ENCODE measurements around the gene TLCD1.
"Not testable (repeated sequence)": the region's sequence is repeated elsewhere in the genome, so short reads cannot be mapped to it uniquely, and the experiment has no call there.

TLCD1 gene

GRCh38 chr17:28737770-28738679 lies 12.0 kb upstream of the TLCD1 start:
- POLR2A ChIA-PET (ENCODE audit: low non-redundant PET) = no interaction called here
- TF ChIP-seq CTCF (conservative IDR thresholded peaks at IDR 0.05; ENCODE audit: low read depth) = no peak
- peak overlapping the region; percentile 100 for H3K27ac ChIP-seq
- DNase-seq (ENCODE audit: low spot score) = no peak
- CTCF ChIA-PET = no interaction called here

- POLR2A ChIA-PET (ENCODE audit: low non-redundant PET) = no interaction called here
- CTCF ChIA-PET = no interaction called here
- no peak overlapping the region for H3K27ac ChIP-seq
- no peak for DNase-seq (ENCODE audit: low spot score)
- TF ChIP-seq CTCF (conservative IDR thresholded peaks at IDR 0.05; ENCODE audit: low read depth) = no peak
These were observed 11.3 kb upstream of the TLCD1 start for GRCh38 chr17:28737316-28737715.

GRCh38 chr17:28735913-28736769 lies 10.1 kb upstream of the TLCD1 start:
- POLR2A ChIA-PET (ENCODE audit: low non-redundant PET) = interaction anchor here (1.4 kb wide), 1 partner anchor 16 kb away, joined by 3 read pairs; the partner anchor contains the start of gene RPL23A
- CTCF ChIA-PET = interaction anchor here (0.5 to 1.0 kb wide), 3 partner anchors 9 to 29 kb away, joined by 3 to 5 read pairs (median 4); no protein-coding TSS in a partner anchor

GRCh38 chr17:28735242-28735722 lies 9.2 kb upstream of the TLCD1 start:
- H3K27ac ChIP-seq = peak overlapping the region; percentile 27
- ChIA-PET POLR2A (ENCODE audit: low non-redundant PET) (interaction anchor here (1.4 kb wide), 1 partner anchor 15 kb away, joined by 3 read pairs; the partner anchor contains the start of gene RPL23A), CTCF (interaction anchor here (0.9 to 1.0 kb wide), 2 partner anchors 9 to 15 kb away, joined by 4 to 5 read pairs; no protein-coding TSS in a partner anchor)
- no peak for DNase-seq (ENCODE audit: low spot score)
- no peak for TF ChIP-seq CTCF (conservative IDR thresholded peaks at IDR 0.05; ENCODE audit: low read depth)

More at GRCh38 chr17:28735913-28736769, 10.1 kb upstream of the TLCD1 start:
- H3K27ac ChIP-seq; DNase-seq (ENCODE audit: low spot score): not testable (repeated sequence)

GRCh38 chr17:28734712-28735241 lies 8.7 kb upstream of the TLCD1 start:
- ChIA-PET CTCF (interaction anchor here (0.6 to 1.0 kb wide), 2 partner anchors 8 to 42 kb away, joined by 4 to 5 read pairs; no protein-coding TSS in a partner anchor), POLR2A (ENCODE audit: low non-redundant PET) (interaction anchor here (1.4 kb wide), 1 partner anchor 15 kb away, joined by 3 read pairs; the partner anchor contains the start of gene RPL23A)
- peak overlapping the region; percentile 27 for H3K27ac ChIP-seq
- no peak for DNase-seq (ENCODE audit: low spot score)
- no peak for TF ChIP-seq CTCF (conservative IDR thresholded peaks at IDR 0.05; ENCODE audit: low read depth)

- no peak overlapping the region for H3K27ac ChIP-seq
- no peak for DNase-seq (ENCODE audit: low spot score)
- POLR2A ChIA-PET (ENCODE audit: low non-redundant PET) = no interaction called here
- CTCF ChIA-PET = no interaction called here
- no peak for TF ChIP-seq CTCF (conservative IDR thresholded peaks at IDR 0.05; ENCODE audit: low read depth)
These were observed 7.3 kb upstream of the TLCD1 start for GRCh38 chr17:28733346-28733745.
